ENCODE measurements around the gene ITPR1.
A peak's percentile ranks its signal among the peaks of the same experiment; 100 is the strongest.

The ITPR1 gene

DNA sequence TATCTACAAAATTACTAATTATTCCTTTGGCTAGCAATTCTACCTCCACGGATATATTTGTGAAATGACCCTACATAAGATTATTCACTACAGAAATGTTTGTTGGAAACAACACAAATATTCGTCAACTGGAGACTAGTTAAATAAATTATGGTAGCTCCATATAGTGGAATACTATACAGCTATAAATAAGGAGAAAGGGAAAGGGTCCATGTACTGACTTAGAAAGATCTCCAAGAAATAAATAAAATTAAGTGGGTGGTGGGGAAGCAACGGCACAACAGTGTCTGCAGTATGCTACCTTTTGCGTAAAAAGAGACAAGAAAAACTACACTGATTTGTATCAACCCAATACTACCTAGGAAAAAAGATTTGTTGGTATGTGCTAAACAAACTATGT is 389.4 kb downstream of the ITPR1 start:
- Histone ChIP-seq H2AFZ (ENCODE audit: low read depth, low read length) (no peak overlapping the region), H3K4ac (ENCODE audit: low read depth in 1 of 2, low read length in 2 of 2) (no peak overlapping the region), H2BK120ac (ENCODE audit: low read depth, low read length) (no peak overlapping the region), H4K8ac (ENCODE audit: low read length) (no peak overlapping the region), H2BK12ac (ENCODE audit: low read length in 2 of 2) (no peak overlapping the region), H2BK5ac (ENCODE audit: low read depth, low read length, poor library complexity, severe bottlenecking) (no peak overlapping the region), H3K27me3 (ENCODE audit: control insufficient read depth in 1 of 2, insufficient read depth in 1 of 2, low read length in 2 of 2) (no peaks in the 10 kb centered on the region), H2AK5ac (ENCODE audit: low read length, severe bottlenecking) (no peak overlapping the region), H3K18ac (ENCODE audit: low read depth in 1 of 2, low read length in 2 of 2) (no peak overlapping the region), H2BK15ac (ENCODE audit: low read depth, poor library complexity, severe bottlenecking) (no peak overlapping the region), H3K4me1 (ENCODE audit: control insufficient read depth, insufficient read depth, low read depth, low read length) (no peaks in the 10 kb centered on the region), H3K9me3 (ENCODE audit: control insufficient read depth, low read length) (no peaks in the 10 kb centered on the region), H3K36me3 (ENCODE audit: control insufficient read depth in 1 of 2, insufficient read depth in 2 of 2, low read depth in 1 of 2, low read length in 2 of 2) (no peaks in the 10 kb centered on the region), H3K23ac (ENCODE audit: low read length in 2 of 2) (no peak overlapping the region), H3K4me2 (ENCODE audit: low read length, poor library complexity, severe bottlenecking) (no peak overlapping the region), H3K9ac (ENCODE audit: low read length) (no peak overlapping the region), H3K79me1 (replicated peaks; ENCODE audit: low read length, poor library complexity, severe bottlenecking) (no peaks in the 10 kb centered on the region), H4K91ac (ENCODE audit: low read length) (no peak overlapping the region), H3K14ac (ENCODE audit: low read length in 2 of 2) (no peak overlapping the region), H3K4me3 (ENCODE audit: insufficient read depth in 1 of 2, low read depth in 1 of 2, low read length in 2 of 2) (no peak overlapping the region), H3K27ac (ENCODE audit: low read length, poor library complexity, severe bottlenecking) (no peak overlapping the region)
- no peak for DNase-seq
- no CpG with 5 or more reads among the region's 4 CpGs for WGBS

- WGBS: 92% methylated on average over 1 of the region's 3 CpGs
- no peak overlapping the region for H3K18ac ChIP-seq (ENCODE audit: low read depth in 1 of 2, low read length in 2 of 2)
Observed at GRCh38 chr3:4883011-4883410, 389.9 kb downstream of the ITPR1 start.

GRCh38 chr3:4884888-4885287 is 391.7 kb downstream of the ITPR1 start:
- DNase-seq: no peak

More at GRCh38 chr3:4883011-4883410, 389.9 kb downstream of the ITPR1 start:
- Histone ChIP-seq H3K4me2 (ENCODE audit: low read length, poor library complexity, severe bottlenecking) (no peak overlapping the region), H3K4ac (ENCODE audit: low read depth in 1 of 2, low read length in 2 of 2) (no peak overlapping the region), H3K9me3 (ENCODE audit: control insufficient read depth, low read length) (no peaks in the 10 kb centered on the region), H3K23ac (ENCODE audit: low read length in 2 of 2) (no peak overlapping the region), H3K27ac (ENCODE audit: low read length, poor library complexity, severe bottlenecking) (no peak overlapping the region), H4K91ac (ENCODE audit: low read length) (no peak overlapping the region), H2BK12ac (ENCODE audit: low read length in 2 of 2) (no peak overlapping the region), H3K36me3 (ENCODE audit: control insufficient read depth in 1 of 2, insufficient read depth in 2 of 2, low read depth in 1 of 2, low read length in 2 of 2) (no peaks in the 10 kb centered on the region), H3K14ac (ENCODE audit: low read length in 2 of 2) (no peak overlapping the region), H3K27me3 (ENCODE audit: control insufficient read depth in 1 of 2, insufficient read depth in 1 of 2, low read length in 2 of 2) (no peaks in the 10 kb centered on the region), H2BK15ac (ENCODE audit: low read depth, poor library complexity, severe bottlenecking) (no peak overlapping the region), H3K9ac (ENCODE audit: low read length) (no peak overlapping the region), H2AFZ (ENCODE audit: low read depth, low read length) (no peak overlapping the region), H2AK5ac (ENCODE audit: low read length, severe bottlenecking) (no peak overlapping the region), H3K4me1 (ENCODE audit: control insufficient read depth, insufficient read depth, low read depth, low read length) (no peaks in the 10 kb centered on the region), H2BK120ac (ENCODE audit: low read depth, low read length) (no peak overlapping the region), H2BK5ac (ENCODE audit: low read depth, low read length, poor library complexity, severe bottlenecking) (no peak overlapping the region), H3K79me1 (replicated peaks; ENCODE audit: low read length, poor library complexity, severe bottlenecking) (no peaks in the 10 kb centered on the region), H3K4me3 (ENCODE audit: insufficient read depth in 1 of 2, low read depth in 1 of 2, low read length in 2 of 2) (no peak overlapping the region), H4K8ac (ENCODE audit: low read length) (no peak overlapping the region)
- no peak for DNase-seq

GRCh38 chr3:4885316-4885715 is 392.2 kb downstream of the ITPR1 start:
- no peak overlapping the region for H2AFZ ChIP-seq (ENCODE audit: low read depth, low read length)
- H2BK15ac ChIP-seq (ENCODE audit: low read depth, poor library complexity, severe bottlenecking): no peak overlapping the region
- no peak overlapping the region for H4K8ac ChIP-seq (ENCODE audit: low read length)
- no peak overlapping the region for H3K23ac ChIP-seq (ENCODE audit: low read length in 2 of 2)
- peak overlapping the region; percentile 22 for H3K27ac ChIP-seq (ENCODE audit: low read length, poor library complexity, severe bottlenecking)
- DNase-seq: no peak
- H2BK5ac ChIP-seq (ENCODE audit: low read depth, low read length, poor library complexity, severe bottlenecking): no peak overlapping the region
- no peak overlapping the region for H4K91ac ChIP-seq (ENCODE audit: low read length)
- H2AK5ac ChIP-seq (ENCODE audit: low read length, severe bottlenecking): no peak overlapping the region
- H3K27me3 ChIP-seq (ENCODE audit: control insufficient read depth in 1 of 2, insufficient read depth in 1 of 2, low read length in 2 of 2): no peaks in the 10 kb centered on the region
- no peaks in the 10 kb centered on the region for H3K4me1 ChIP-seq (ENCODE audit: control insufficient read depth, insufficient read depth, low read depth, low read length)
- WGBS: 91% methylated on average over 3 of the region's 3 CpGs
- H3K9ac ChIP-seq (ENCODE audit: low read length): no peak overlapping the region
- no peak overlapping the region for H3K4ac ChIP-seq (ENCODE audit: low read depth in 1 of 2, low read length in 2 of 2)
- no peak overlapping the region for H3K14ac ChIP-seq (ENCODE audit: low read length in 2 of 2)
- no peak overlapping the region for H3K18ac ChIP-seq (ENCODE audit: low read depth in 1 of 2, low read length in 2 of 2)
- H3K9me3 ChIP-seq (ENCODE audit: control insufficient read depth, low read length): no peaks in the 10 kb centered on the region
- no peak overlapping the region for H3K4me2 ChIP-seq (ENCODE audit: low read length, poor library complexity, severe bottlenecking)
- H3K4me3 ChIP-seq (ENCODE audit: insufficient read depth in 1 of 2, low read depth in 1 of 2, low read length in 2 of 2): no peak overlapping the region
- H3K36me3 ChIP-seq (ENCODE audit: control insufficient read depth in 1 of 2, insufficient read depth in 2 of 2, low read depth in 1 of 2, low read length in 2 of 2): no peaks in the 10 kb centered on the region
- no peak overlapping the region for H2BK120ac ChIP-seq (ENCODE audit: low read depth, low read length)
- no peak overlapping the region for H2BK12ac ChIP-seq (ENCODE audit: low read length in 2 of 2)
- H3K79me1 ChIP-seq (replicated peaks; ENCODE audit: low read length, poor library complexity, severe bottlenecking): no peaks in the 10 kb centered on the region

More at GRCh38 chr3:4884888-4885287, 391.7 kb downstream of the ITPR1 start:
- H3K27ac ChIP-seq (ENCODE audit: low read length, poor library complexity, severe bottlenecking): no peak overlapping the region
- H4K91ac ChIP-seq (ENCODE audit: low read length): no peak overlapping the region
- 96% methylated on average over 3 of the region's 3 CpGs for WGBS
- H2AFZ ChIP-seq (ENCODE audit: low read depth, low read length): no peak overlapping the region
- no peak overlapping the region for H2BK120ac ChIP-seq (ENCODE audit: low read depth, low read length)
- H3K4ac ChIP-seq (ENCODE audit: low read depth in 1 of 2, low read length in 2 of 2): no peak overlapping the region
- H3K23ac ChIP-seq (ENCODE audit: low read length in 2 of 2): no peak overlapping the region
- H3K79me1 ChIP-seq (replicated peaks; ENCODE audit: low read length, poor library complexity, severe bottlenecking): no peaks in the 10 kb centered on the region
- H3K9ac ChIP-seq (ENCODE audit: low read length): no peak overlapping the region
- H3K9me3 ChIP-seq (ENCODE audit: control insufficient read depth, low read length): no peaks in the 10 kb centered on the region
- no peak overlapping the region for H3K14ac ChIP-seq (ENCODE audit: low read length in 2 of 2)
- no peak overlapping the region for H3K18ac ChIP-seq (ENCODE audit: low read depth in 1 of 2, low read length in 2 of 2)
- H2BK5ac ChIP-seq (ENCODE audit: low read depth, low read length, poor library complexity, severe bottlenecking): no peak overlapping the region
- no peaks in the 10 kb centered on the region for H3K36me3 ChIP-seq (ENCODE audit: control insufficient read depth in 1 of 2, insufficient read depth in 2 of 2, low read depth in 1 of 2, low read length in 2 of 2)
- H3K4me2 ChIP-seq (ENCODE audit: low read length, poor library complexity, severe bottlenecking): no peak overlapping the region
- H2BK15ac ChIP-seq (ENCODE audit: low read depth, poor library complexity, severe bottlenecking): no peak overlapping the region
- H2BK12ac ChIP-seq (ENCODE audit: low read length in 2 of 2): no peak overlapping the region
- no peaks in the 10 kb centered on the region for H3K4me1 ChIP-seq (ENCODE audit: control insufficient read depth, insufficient read depth, low read depth, low read length)
- no peak overlapping the region for H2AK5ac ChIP-seq (ENCODE audit: low read length, severe bottlenecking)
- no peak overlapping the region for H4K8ac ChIP-seq (ENCODE audit: low read length)
- H3K27me3 ChIP-seq (ENCODE audit: control insufficient read depth in 1 of 2, insufficient read depth in 1 of 2, low read length in 2 of 2): no peaks in the 10 kb centered on the region
- no peak overlapping the region for H3K4me3 ChIP-seq (ENCODE audit: insufficient read depth in 1 of 2, low read depth in 1 of 2, low read length in 2 of 2)

Measured in mesenchymal stem cell (in vitro differentiated cells and primary cell).